Fibroblast of the aortic adventitia (primary cell): Measurements from ENCODE around the gene HMCN1. TPM values are rescaled to one million over a fixed set of nuclear protein-coding genes. Genes with fewer than 3 reads are reported as not detected.

Source experiments
- DNase-seq: peaks from one replicate; pipeline ENCODE4 v3.0.0-alpha.2; 2010; ENCODE audit warnings: low read depth
- H3K4me3 ChIP-seq: 2 replicates; pipeline ENCODE4 v1.5.1; 2011; ENCODE audit warnings: low read depth, mild to moderate bottlenecking, control low read depth, low read length, moderate library complexity
- total RNA-seq: library from RNA; depleted of rRNA; stranded (reverse); fragments of >200 nt; gene quantifications from 2 replicates; pipeline ENCODE4 v1.2.3, GENCODE V29; 2012; ENCODE audit warnings: low replicate concordance
- TF ChIP-seq, protein P1 (sequence below): IDR thresholded peaks from 2 replicates; pipeline ENCODE4 v1.5.1; 2011; ENCODE audit warnings: mild to moderate bottlenecking, low read length, control low read depth, inconsistent platforms; ENCODE audit not compliant: insufficient read depth

HMCN1 gene
- total RNA-seq, 1 donor, result 106 TPM

DNA sequence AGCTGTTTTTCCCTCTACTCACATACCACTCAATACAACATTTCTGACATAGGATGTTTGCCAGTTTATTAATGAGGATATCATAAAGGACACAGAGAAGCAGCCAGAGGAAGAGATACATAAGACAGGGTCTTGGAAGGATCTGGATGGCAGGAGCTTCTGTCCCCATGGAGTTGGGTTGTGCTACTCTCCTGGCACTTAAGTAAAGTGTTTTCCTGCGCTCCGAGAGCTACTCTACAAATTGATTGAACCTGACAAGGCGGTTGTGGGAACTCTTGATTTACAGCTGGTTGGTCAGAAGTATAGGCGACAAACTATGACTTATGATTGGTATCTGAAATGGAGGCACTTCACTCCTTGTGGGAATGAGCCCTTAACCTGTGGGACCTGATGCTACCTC lies 208.8 kb downstream of the HMCN1 start:
- DNase-seq, result no peak
- TF ChIP-seq, protein P1, sequence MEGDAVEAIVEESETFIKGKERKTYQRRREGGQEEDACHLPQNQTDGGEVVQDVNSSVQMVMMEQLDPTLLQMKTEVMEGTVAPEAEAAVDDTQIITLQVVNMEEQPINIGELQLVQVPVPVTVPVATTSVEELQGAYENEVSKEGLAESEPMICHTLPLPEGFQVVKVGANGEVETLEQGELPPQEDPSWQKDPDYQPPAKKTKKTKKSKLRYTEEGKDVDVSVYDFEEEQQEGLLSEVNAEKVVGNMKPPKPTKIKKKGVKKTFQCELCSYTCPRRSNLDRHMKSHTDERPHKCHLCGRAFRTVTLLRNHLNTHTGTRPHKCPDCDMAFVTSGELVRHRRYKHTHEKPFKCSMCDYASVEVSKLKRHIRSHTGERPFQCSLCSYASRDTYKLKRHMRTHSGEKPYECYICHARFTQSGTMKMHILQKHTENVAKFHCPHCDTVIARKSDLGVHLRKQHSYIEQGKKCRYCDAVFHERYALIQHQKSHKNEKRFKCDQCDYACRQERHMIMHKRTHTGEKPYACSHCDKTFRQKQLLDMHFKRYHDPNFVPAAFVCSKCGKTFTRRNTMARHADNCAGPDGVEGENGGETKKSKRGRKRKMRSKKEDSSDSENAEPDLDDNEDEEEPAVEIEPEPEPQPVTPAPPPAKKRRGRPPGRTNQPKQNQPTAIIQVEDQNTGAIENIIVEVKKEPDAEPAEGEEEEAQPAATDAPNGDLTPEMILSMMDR, result no peak
- H3K4me3 ChIP-seq, result no peak overlapping the region

DNA sequence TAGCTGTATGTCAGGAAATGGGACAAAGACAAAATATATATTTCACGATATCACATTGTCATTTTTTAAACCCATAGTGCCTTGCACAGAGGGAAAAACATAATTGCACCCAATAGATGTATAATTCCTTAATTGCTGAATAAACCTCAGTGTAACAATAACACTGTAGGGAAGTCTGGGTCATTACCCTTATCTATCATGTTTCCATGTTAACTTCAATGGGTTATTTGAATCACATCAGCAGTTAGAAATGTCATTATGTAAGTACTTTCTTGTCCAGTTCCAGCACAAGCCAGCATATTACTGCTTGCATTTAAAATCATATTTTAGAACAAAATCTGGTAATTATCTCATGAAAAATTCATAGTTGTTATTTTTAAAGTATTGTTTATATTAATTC lies 222.7 kb downstream of the HMCN1 start:
- TF ChIP-seq, protein P1, result no peak
- H3K4me3 ChIP-seq, result no peak overlapping the region
- DNase-seq, result no peak

DNA sequence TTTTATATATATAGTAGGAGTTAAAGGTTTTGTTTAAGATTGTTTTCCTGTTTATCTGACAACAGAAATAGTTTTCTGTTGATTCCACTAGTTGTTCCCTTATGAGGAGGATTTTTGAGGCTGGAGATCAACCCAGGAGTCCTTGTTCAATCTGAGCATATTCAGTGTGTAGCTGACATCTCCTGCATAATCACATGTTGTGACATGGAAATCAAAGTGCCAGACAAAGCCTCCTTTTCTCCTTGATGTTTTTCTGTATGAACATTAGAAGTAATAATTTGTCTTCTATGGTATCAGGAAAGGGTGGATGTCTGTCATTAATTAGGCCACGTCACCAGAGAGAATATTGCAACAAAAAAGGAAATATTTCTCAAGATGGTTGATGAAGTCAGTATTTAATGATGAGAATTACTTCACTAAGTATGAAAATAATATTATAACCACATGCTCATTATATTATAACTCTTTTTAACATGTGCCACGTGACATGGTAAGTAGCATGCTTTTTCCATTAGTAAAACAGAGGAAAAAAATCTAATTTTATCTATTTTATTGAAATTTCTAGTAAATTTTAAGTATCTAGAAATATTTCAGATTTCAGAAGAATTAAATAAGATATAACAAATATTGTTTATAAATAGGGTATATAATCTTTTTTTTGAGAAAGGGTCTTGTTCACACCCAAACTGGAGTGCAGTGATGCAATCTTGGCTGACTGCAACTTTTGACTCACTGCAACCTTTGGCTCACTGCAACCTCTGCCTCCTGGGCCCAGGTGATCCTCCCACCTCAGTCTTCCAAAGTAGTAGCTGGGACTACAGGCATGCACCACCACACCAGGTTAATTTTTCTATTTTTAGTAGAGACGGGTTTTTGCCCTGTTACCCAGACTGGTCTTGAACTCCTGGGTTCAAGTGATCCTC lies 223.5 kb downstream of the HMCN1 start:
- H3K4me3 ChIP-seq, result no peak overlapping the region
- peak; percentile 42 for DNase-seq
- TF ChIP-seq, protein P1, result no peak

DNA sequence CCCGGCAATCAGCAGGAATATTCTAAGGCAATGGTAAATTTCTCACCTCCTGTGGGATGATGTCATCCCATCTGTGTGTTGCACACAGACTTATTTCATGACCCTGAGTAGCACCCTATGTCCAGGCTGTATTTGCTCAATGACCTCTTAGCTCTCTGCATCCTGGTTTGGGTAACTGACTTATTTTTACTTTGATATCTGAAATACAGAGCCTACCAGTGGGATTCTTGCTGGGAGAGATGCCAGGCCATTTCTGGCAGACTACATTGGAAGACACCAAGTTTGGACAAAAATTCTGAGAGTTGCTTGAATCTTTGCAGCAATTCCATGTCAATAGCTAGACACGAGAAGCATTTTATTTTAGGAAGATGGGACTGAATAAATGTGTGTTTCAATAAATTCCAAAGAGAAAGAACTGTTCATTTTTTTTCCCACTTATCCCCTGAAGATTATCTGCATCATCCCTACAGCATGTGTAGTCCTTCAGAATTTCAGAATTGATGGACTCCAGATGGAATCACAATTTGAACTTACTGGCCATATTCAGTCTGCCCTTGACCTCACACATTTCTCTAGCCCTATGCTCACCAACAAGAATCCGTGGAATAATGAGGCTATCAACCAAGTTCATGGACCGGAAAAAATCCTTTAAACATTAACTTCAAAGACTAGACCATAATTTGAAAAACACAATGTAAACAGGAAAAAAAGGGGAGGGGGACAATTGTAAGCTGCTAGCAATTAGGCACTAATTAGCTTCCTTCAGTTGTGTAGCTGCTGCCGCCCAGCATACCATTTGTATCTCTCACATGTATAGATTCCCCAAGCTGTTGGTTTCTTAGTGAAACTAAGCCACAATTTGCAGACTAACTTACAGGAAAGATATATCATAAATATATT lies 226.5 kb downstream of the HMCN1 start:
- peak; percentile 87 for DNase-seq
- TF ChIP-seq, protein P1, result no peak
- H3K4me3 ChIP-seq, result no peak overlapping the region

DNA sequence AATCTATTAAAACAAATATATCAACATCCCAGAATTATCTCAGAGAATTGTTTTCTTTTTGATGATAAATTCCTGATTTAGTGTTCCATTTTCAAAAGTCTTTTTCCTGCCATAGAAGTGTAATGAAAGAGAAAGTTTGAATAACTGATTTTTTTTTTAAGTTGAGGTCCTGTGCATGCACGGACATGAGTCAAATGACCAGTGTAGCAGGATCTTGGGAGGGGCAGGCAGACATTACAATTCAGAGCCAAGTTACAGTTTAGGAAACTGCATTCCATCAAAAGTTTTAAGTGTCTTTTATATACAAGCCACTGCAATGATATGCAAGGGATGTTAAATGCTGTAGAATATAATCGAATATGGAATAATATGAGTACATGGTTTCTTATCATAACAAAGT lies 227.5 kb downstream of the HMCN1 start:
- peak; percentile 82 for DNase-seq
- TF ChIP-seq, protein P1, result no peak

DNA sequence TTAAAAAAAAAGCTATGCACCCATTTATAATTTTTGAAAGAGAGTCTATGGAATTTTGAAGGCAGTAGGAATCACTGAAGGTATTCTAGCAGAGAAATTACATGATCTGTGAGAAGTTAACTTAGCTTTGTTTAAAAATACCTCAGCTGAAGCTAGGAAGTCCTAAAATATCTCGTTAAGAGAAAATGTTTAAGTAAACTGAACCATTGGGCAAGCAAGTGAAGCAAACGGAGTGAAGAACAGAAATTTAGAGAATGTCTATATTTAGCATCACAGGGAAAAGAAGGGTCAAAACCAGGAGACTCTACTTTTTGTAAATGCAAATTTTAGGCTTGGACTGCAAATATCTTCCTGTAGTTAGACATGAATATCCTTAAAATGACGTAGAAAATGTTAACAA lies 230.8 kb downstream of the HMCN1 start:
- no peak overlapping the region for H3K4me3 ChIP-seq
- TF ChIP-seq, protein P1, result no peak
- DNase-seq, result no peak

More for the DNA sequence above, 227.5 kb downstream of the HMCN1 start:
- H3K4me3 ChIP-seq, result no peak overlapping the region
